Keratinocyte (primary cell): ENCODE measurements around the gene FNDC1. TPM values are rescaled to one million over a fixed set of nuclear protein-coding genes. Genes with fewer than 3 reads are reported as not detected.

Experiments
- DNase-seq: peaks from one replicate; pipeline ENCODE4 v3.0.0-alpha.2; 2011; ENCODE audit warnings: low read depth, missing footprints, low spot score
- FAIRE-seq: peaks from 2 replicates; lab custom pipeline; 2011; peaks lifted over from hg19 to GRCh38; lab: Jason Lieb, UNC
- H2AFZ ChIP-seq: 2 replicates; pipeline ENCODE4 v1.6.0; 2012; ENCODE audit warnings: low read length, control low read depth, inconsistent platforms; ENCODE audit not compliant: control insufficient read depth
- H3K27ac ChIP-seq: 2 replicates; pipeline ENCODE4 v1.5.1; 2011; ENCODE audit warnings: low read length; ENCODE audit not compliant: control insufficient read depth, insufficient read depth
- H3K27me3 ChIP-seq: 3 replicates; pipeline ENCODE4 v1.6.0; 2011; ENCODE audit warnings: low read length; ENCODE audit not compliant: control insufficient read depth, insufficient read depth; ENCODE audit errors: extremely low read depth
- H3K36me3 ChIP-seq, 2 experiments: 2 replicates in 1 of 2; 3 replicates in 1 of 2; pipeline ENCODE4 v1.5.1; 2011; ENCODE audit warnings: low read length in 2 of 2, mild to moderate bottlenecking in 1 of 2; ENCODE audit not compliant: control insufficient read depth in 2 of 2, insufficient read depth in 2 of 2; ENCODE audit errors: extremely low read depth in 1 of 2
- H3K4me1 ChIP-seq: 3 replicates; pipeline ENCODE4 v1.5.1; 2011; ENCODE audit warnings: low read length; ENCODE audit not compliant: control insufficient read depth, insufficient read depth; ENCODE audit errors: extremely low read depth
- H3K4me2 ChIP-seq: 3 replicates; pipeline ENCODE4 v1.6.0; 2011; ENCODE audit warnings: low read depth, low read length; ENCODE audit not compliant: control insufficient read depth, insufficient read depth; ENCODE audit errors: extremely low read depth
- H3K4me3 ChIP-seq, 3 experiments: fragments of 200-600 bp in 1 of 3; sonication (generic) in 1 of 3; 2 replicates in 2 of 3; 3 replicates in 1 of 3; pipeline ENCODE4 v1.5.1; 2011 to 2016; ENCODE audit warnings: low read length in 3 of 3, mild to moderate bottlenecking in 3 of 3, control low read depth in 2 of 3, inconsistent platforms in 1 of 3, low read depth in 1 of 3, mixed read lengths in 1 of 3, mixed run types in 1 of 3, moderate library complexity in 1 of 3; ENCODE audit not compliant: control insufficient read depth in 2 of 3, insufficient read depth in 2 of 3; ENCODE audit errors: extremely low read depth in 1 of 3
- H3K79me2 ChIP-seq: 2 replicates; pipeline ENCODE4 v1.6.0; 2012; ENCODE audit warnings: low read length; ENCODE audit not compliant: control insufficient read depth, insufficient read depth
- H3K9ac ChIP-seq: 3 replicates; pipeline ENCODE4 v1.6.0; 2011; ENCODE audit warnings: low read length; ENCODE audit not compliant: control insufficient read depth, insufficient read depth; ENCODE audit errors: extremely low read depth
- H3K9me1 ChIP-seq: 3 replicates; pipeline ENCODE4 v1.6.0; 2011; ENCODE audit warnings: low read length; ENCODE audit not compliant: control insufficient read depth, insufficient read depth; ENCODE audit errors: extremely low read depth
- H3K9me3 ChIP-seq: 2 replicates; pipeline ENCODE4 v1.5.1; 2012; ENCODE audit warnings: low read depth, low read length; ENCODE audit not compliant: control insufficient read depth
- H4K20me1 ChIP-seq: 3 replicates; pipeline ENCODE4 v1.6.0; 2011; ENCODE audit warnings: low read length; ENCODE audit not compliant: control insufficient read depth, insufficient read depth; ENCODE audit errors: extremely low read depth
- CTCF ChIP-seq, 3 experiments: IDR thresholded peaks in 1 of 3; conservative IDR thresholded peaks in 1 of 3; optimal IDR thresholded peaks in 1 of 3; 2 replicates in 2 of 3; 3 replicates in 1 of 3; pipeline versions ENCODE3 to v1.5.1; 2011; ENCODE audit warnings: low read length in 3 of 3, mild to moderate bottlenecking in 3 of 3, moderate library complexity in 2 of 3, control low read depth in 1 of 3, inconsistent platforms in 1 of 3; ENCODE audit not compliant: insufficient read depth in 2 of 3; ENCODE audit errors: extremely low read depth in 1 of 3
- EZH2 ChIP-seq: IDR thresholded peaks from one replicate; pipeline ENCODE4 v1.6.1; 2012; ENCODE audit warnings: inconsistent platforms, mild to moderate bottlenecking, low read length, moderate library complexity
- dilution Hi-C: fragments of 300-500 bp; cut with MboI; formaldehyde crosslinking; loops from one replicate; pipeline ENCODE4 v1.7.0; 2020; ENCODE audit warnings: low sequenced_read_pairs; ENCODE audit not compliant: extremely low pct_ligation_motif_present
- polyA plus RNA-seq, 5 experiments: library from polyadenylated mRNA; depleted of rRNA in 3 of 5; stranded (reverse) in 3 of 5; stranded (forward) in 1 of 5; unstranded in 1 of 5; fragments of >200 nt; gene quantifications; 1 replicate in 1 of 5; 2 replicates in 3 of 5; 3 replicates in 1 of 5; pipeline versions ENCODE4 v1.2.1 to v1.2.3, GENCODE V29; 2011 to 2012; ENCODE audit warnings: missing spikeins in 2 of 5, low read depth in 1 of 5, low replicate concordance in 1 of 5

The FNDC1 gene
- polyA plus RNA-seq, 1 donor (not counting 4 experiments of a cell fraction or from before 2014, with no cell fraction given) = not detected

GRCh38 chr6:159220093-159220492, 50.9 kb downstream of the FNDC1 start:
- H3K4me1 ChIP-seq = no peaks in the 10 kb centered on the region
- no peaks in the 10 kb centered on the region for H3K9me1 ChIP-seq
- no peaks in the 10 kb centered on the region for H3K36me3 ChIP-seq
- H3K4me2 ChIP-seq = no peak overlapping the region
- no peak overlapping the region for H3K9ac ChIP-seq
- H3K79me2 ChIP-seq = no peaks in the 10 kb centered on the region
- no peak for FAIRE-seq
- no peaks in the 10 kb centered on the region for H4K20me1 ChIP-seq
- H2AFZ ChIP-seq = no peak overlapping the region
- no peaks in the 10 kb centered on the region for H3K9me3 ChIP-seq
- H3K4me3 ChIP-seq = no peak overlapping the region
- H3K27ac ChIP-seq = no peak overlapping the region
- TF ChIP-seq EZH2 (no peak), CTCF (optimal IDR thresholded peaks at IDR 0.05 in 1 of 3, IDR thresholded peaks at IDR 0.05 in 1 of 3, conservative IDR thresholded peaks at IDR 0.05 in 1 of 3; ENCODE audit: extremely low read depth in 1 of 3, insufficient read depth in 2 of 3, low read length in 3 of 3) (no peak)
- H3K27me3 ChIP-seq = peaks cover 9% of the 10 kb centered on the region
- no peak for DNase-seq
- dilution Hi-C loops = no loop called here

- Histone ChIP-seq H2AFZ (no peak overlapping the region), H3K9me1 (no peaks in the 10 kb centered on the region), H3K4me3 (no peak overlapping the region), H3K9ac (no peak overlapping the region), H3K27ac (no peak overlapping the region), H3K27me3 (peaks cover 9% of the 10 kb centered on the region), H4K20me1 (no peaks in the 10 kb centered on the region), H3K9me3 (no peaks in the 10 kb centered on the region), H3K36me3 (no peaks in the 10 kb centered on the region), H3K4me1 (no peaks in the 10 kb centered on the region), H3K4me2 (no peak overlapping the region), H3K79me2 (no peaks in the 10 kb centered on the region)
- FAIRE-seq = no peak
- TF ChIP-seq CTCF (optimal IDR thresholded peaks at IDR 0.05 in 1 of 3, IDR thresholded peaks at IDR 0.05 in 1 of 3, conservative IDR thresholded peaks at IDR 0.05 in 1 of 3; ENCODE audit: extremely low read depth in 1 of 3, insufficient read depth in 2 of 3, low read length in 3 of 3) = no peak
- TF ChIP-seq EZH2 = no peak
- DNase-seq = no peak
- dilution Hi-C loops = no loop called here
Observed at GRCh38 chr6:159221486-159222170, 52.4 kb downstream of the FNDC1 start.
